Measurements from ENCODE around the gene KLK1.

The KLK1 gene

DNA sequence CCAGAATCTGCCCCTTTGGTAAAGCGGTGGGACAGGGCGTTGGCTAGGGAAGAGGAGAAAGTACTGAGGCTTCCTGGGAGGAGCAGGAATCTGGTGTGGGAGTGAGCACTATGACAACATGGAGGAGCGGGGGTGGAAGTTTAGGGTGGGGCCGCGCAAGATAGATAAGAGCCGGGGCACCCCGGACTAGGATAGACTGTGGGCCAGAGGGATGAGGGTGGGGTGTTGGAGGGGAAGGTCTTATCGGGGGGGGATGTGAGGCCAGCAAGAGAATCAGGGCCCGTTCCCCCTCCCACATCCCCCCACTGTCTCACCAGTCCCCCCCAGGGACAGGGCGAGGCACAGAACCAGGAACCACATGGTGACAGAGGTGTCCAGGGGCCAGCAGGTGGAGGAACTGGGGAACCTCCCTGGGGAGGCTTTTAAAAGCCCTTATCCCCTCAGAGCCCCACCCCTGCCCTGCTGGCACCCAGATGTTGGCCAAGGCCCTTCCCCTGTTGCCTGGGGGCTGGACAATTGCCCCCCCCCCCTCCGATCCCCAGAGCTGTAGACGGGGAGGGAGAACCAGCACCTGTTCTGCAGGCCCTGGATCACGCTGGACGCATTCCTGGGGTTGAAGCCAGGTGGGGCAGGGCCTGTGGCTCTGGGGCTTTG, at the start of gene KLK1:
KLK1 (minus strand) TSS at position 399 of the 654 bp plus-strand sequence; CDS start at position 360, 39 bp downstream.
- DNase-seq (ENCODE audit: low spot score), result no peak

DNA sequence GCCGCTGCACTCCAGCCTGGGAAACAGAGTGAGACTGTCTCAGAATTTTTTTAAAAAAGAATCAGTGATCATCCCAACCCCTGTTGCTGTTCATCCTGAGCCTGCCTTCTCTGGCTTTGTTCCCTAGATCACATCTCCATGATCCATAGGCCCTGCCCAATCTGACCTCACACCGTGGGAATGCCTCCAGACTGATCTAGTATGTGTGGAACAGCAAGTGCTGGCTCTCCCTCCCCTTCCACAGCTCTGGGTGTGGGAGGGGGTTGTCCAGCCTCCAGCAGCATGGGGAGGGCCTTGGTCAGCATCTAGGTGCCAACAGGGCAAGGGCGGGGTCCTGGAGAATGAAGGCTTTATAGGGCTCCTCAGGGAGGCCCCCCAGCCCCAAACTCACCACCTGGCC, 49.5 kb upstream of the KLK1 start, which contains the start of gene KLK2:
KLK2 (plus strand) TSS at position 384 of the 400 bp plus-strand sequence. CDS start 35 bp downstream, outside the sequence.
- no peak for DNase-seq (ENCODE audit: low spot score)

DNA sequence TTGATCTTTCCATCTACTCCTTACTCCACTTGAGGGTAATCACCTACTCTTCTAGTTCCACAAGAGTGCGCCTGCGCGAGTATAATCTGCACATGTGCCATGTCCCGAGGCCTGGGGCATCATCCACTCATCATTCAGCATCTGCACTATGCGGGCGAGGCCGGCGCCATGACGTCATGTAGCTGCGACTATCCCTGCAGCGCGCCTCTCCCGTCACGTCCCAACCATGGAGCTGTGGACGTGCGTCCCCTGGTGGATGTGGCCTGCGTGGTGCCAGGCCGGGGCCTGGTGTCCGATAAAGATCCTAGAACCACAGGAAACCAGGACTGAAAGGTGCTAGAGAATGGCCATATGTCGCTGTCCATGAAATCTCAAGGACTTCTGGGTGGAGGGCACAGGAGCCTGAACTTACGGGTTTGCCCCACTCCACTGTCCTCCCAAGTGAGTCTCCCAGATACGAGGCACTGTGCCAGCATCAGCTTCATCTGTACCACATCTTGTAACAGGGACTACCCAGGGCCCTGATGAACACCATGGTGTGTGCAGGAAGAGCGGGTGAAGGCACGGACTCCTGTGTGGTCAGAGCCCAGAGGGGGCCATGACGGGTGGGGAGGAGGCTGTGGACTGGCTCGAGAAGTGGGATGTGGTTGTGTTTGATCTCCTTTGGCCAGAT, 47.0 kb upstream of the KLK1 start:
- DNase-seq (ENCODE audit: low spot score), result no peak

DNA sequence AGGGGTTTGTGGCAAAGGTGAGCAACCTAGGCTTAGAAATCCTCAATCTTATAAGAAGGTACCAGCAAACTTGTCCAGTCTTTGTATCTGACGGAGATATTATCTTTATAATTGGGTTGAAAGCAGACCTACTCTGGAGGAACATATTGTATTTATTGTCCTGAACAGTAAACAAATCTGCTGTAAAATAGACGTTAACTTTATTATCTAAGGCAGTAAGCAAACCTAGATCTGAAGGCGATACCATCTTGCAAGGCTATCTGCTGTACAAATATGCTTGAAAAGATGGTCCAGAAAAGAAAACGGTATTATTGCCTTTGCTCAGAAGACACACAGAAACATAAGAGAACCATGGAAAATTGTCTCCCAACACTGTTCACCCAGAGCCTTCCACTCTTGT, 45.9 kb upstream of the KLK1 start:
- DNase-seq (ENCODE audit: low spot score), result no peak

DNA sequence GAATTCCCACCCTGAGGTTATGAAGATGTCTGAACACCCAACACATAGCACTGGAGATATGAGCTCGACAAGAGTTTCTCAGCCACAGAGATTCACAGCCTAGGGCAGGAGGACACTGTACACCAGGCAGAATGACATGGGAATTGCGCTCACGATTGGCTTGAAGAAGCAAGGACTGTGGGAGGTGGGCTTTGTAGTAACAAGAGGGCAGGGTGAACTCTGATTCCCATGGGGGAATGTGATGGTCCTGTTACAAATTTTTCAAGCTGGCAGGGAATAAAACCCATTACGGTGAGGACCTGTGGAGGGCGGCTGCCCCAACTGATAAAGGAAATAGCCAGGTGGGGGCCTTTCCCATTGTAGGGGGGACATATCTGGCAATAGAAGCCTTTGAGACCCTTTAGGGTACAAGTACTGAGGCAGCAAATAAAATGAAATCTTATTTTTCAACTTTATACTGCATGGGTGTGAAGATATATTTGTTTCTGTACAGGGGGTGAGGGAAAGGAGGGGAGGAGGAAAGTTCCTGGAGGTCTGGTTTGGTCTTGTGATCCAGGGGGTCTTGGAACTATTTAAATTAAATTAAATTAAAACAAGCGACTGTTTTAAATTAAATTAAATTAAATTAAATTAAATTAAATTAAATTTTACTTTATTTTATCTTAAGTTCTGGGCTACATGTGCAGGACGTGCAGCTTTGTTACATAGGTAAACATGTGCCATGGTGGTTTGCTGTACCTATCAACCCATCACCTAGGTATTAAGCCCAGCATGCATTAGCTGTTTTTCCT, 38.1 kb upstream of the KLK1 start:
- DNase-seq (ENCODE audit: low spot score), result no peak

DNA sequence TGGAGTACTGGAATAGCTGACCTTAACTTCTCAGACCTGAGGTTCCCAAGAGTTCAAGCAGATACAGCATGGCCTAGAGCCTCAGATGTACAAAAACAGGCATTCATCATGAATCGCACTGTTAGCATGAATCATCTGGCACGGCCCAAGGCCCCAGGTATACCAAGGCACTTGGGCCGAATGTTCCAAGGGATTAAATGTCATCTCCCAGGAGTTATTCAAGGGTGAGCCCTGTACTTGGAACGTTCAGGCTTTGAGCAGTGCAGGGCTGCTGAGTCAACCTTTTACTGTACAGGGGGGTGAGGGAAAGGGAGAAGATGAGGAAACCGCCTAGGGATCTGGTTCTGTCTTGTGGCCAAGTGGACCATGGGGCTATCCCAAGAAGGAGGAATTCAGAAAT, 37.4 kb upstream of the KLK1 start:
- DNase-seq (ENCODE audit: low spot score), result no peak

DNA sequence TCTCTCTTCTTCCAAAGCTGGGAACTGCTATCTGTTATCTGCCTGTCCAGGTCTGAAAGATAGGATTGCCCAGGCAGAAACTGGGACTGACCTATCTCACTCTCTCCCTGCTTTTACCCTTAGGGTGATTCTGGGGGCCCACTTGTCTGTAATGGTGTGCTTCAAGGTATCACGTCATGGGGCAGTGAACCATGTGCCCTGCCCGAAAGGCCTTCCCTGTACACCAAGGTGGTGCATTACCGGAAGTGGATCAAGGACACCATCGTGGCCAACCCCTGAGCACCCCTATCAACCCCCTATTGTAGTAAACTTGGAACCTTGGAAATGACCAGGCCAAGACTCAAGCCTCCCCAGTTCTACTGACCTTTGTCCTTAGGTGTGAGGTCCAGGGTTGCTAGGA, 36.3 kb upstream of the KLK1 start:
- no peak for DNase-seq (ENCODE audit: low spot score)

DNA sequence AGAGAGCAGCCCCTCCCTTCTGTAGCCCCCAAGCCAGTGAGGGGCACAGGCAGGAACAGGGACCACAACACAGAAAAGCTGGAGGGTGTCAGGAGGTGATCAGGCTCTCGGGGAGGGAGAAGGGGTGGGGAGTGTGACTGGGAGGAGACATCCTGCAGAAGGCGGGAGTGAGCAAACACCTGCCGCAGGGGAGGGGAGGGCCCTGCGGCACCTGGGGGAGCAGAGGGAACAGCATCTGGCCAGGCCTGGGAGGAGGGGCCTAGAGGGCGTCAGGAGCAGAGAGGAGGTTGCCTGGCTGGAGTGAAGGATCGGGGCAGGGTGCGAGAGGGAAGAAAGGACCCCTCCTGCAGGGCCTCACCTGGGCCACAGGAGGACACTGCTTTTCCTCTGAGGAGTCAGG, 35.3 kb upstream of the KLK1 start:
- DNase-seq (ENCODE audit: low spot score), result no peak

DNA sequence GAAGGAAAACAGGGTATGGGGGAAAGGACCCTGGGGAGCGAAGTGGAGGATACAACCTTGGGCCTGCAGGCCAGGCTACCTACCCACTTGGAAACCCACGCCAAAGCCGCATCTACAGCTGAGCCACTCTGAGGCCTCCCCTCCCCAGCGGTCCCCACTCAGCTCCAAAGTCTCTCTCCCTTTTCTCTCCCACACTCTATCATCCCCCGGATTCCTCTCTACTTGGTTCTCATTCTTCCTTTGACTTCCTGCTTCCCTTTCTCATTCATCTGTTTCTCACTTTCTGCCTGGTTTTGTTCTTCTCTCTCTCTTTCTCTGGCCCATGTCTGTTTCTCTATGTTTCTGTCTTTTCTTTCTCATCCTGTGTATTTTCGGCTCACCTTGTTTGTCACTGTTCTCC, 33.8 kb upstream of the KLK1 start:
- DNase-seq (ENCODE audit: low spot score), result no peak

DNA sequence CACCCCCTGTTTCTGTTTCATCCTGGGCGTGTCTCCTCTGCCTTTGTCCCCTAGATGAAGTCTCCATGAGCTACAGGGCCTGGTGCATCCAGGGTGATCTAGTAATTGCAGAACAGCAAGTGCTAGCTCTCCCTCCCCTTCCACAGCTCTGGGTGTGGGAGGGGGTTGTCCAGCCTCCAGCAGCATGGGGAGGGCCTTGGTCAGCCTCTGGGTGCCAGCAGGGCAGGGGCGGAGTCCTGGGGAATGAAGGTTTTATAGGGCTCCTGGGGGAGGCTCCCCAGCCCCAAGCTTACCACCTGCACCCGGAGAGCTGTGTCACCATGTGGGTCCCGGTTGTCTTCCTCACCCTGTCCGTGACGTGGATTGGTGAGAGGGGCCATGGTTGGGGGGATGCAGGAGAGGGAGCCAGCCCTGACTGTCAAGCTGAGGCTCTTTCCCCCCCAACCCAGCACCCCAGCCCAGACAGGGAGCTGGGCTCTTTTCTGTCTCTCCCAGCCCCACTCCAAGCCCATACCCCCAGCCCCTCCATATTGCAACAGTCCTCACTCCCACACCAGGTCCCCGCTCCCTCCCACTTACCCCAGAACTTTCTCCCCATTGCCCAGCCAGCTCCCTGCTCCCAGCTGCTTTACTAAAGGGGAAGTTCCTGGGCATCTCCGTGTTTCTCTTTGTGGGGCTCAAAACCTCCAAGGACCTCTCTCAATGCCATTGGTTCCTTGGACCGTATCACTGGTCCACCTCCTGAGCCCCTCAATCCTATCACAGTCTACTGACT, 31.2 kb upstream of the KLK1 start, which contains the start of gene KLK3:
KLK3 (plus strand) TSS at position 280 of the 775 bp plus-strand sequence; CDS start at position 321, 41 bp downstream.
- no peak for DNase-seq (ENCODE audit: low spot score)

DNA sequence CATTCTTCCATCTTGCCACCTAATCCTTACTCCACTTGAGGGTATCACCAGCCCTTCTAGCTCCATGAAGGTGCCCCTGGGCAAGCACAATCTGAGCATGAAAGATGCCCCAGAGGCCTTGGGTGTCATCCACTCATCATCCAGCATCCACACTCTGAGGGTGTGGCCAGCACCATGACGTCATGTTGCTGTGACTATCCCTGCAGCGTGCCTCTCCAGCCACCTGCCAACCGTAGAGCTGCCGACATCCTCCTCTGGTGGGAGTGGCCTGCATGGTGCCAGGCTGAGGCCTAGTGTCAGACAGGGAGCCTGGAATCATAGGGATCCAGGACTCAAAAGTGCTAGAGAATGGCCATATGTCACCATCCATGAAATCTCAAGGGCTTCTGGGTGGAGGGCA, 28.0 kb upstream of the KLK1 start:
- no peak for DNase-seq (ENCODE audit: low spot score)

DNA sequence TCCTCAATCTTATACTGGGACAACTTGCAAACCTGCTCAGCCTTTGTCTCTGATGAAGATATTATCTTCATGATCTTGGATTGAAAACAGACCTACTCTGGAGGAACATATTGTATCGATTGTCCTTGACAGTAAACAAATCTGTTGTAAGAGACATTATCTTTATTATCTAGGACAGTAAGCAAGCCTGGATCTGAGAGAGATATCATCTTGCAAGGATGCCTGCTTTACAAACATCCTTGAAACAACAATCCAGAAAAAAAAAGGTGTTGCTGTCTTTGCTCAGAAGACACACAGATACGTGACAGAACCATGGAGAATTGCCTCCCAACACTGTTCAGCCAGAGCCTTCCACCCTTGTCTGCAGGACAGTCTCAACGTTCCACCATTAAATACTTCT, 27.2 kb upstream of the KLK1 start:
- DNase-seq (ENCODE audit: low spot score), result no peak

DNA sequence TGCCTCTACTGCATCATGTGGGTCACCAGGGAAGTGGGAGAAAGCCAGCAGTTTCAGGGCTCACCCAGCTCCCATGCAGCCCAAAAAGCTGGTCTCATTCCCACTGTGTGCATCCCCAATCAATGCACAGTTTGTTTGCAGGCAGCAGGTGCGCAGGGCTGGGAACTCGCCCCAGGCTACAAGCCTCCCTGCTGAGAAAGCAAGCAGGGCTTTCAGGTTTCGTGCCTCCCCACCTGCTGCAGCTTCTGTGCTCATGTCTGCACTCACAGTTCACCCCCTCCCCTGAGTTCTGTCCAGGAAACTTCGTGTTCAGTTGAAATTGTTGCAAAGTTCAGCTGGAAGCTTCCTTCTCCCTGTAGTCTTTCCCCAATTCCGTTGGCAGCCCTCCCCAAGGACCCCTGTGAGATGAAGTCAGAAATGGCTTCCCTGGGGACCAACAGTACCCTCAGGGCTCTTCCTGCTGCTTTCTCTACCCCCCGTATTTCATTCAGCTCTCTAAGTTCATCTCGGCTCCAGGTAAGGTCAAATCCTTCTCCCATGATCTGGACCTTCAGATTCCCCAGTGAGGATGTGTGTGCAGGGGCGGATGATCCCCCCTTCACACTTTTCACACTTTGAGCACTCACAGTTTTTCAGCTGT, 20.8 kb upstream of the KLK1 start:
- DNase-seq (ENCODE audit: low spot score), result no peak

DNA sequence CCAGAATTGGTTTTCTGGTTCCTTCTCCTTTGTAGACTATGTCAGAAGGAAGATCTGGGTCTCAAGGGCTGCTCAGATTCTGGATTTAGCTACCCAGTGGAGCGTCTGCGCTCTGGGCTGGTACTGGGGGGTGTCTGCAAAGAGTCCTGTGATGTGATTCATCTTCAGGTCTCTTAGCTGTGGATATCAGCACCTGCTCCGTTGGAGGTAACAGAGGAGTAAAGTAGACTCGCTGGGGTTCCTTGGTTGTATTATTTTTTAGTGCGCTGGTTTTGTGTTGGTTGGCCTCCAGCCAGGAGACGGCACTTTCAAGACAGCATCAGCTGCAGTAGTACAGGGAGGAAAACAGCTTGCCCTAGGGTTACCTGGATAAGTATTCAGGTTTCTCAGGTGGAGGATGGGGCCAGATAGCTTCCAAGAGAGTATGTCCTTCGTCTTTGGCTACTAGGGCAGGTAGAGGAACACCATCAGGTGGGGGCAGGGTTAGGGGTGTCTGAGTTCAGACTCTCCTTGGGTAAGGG, 20.2 kb upstream of the KLK1 start:
- no peak for DNase-seq (ENCODE audit: low spot score)

DNA sequence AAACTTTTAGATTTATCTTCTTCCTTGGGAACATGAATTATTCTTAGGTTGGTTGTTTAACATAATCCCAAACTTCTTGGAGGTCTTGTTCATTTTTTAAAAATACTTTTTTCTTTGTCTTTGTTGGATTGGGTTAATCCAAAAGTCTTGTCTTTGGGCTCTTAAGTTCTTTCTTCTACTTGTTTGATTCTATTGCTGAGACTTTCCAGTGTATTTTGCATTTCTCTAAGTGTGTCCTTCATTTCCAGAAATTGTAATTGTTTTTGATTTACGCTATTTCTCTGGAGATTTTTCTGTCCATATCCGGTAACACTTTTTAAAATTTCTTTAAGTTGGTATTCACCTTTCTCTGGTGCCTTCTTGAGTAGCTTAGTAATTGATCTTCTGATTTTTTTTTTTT, 19.6 kb upstream of the KLK1 start:
- DNase-seq (ENCODE audit: low spot score), result no peak

DNA sequence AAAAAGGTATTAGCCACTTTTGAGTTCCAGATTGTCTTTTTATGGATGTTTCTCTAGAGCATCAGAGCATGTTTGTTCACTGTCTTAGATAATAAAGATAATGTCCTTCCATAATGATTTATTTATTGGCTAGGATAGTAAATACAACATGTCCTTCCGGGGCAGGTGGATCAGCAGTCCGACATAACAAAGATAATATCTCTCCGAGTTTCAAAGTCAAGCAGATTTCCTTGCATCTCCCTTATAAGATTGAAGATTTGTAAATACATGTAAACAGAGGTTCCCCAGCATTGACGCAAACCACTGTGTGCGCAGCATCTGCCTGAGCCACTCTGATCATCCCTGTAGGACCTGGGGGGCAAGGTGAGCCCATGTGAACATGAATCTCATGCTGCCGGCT, 18.5 kb upstream of the KLK1 start:
- no peak for DNase-seq (ENCODE audit: low spot score)

DNA sequence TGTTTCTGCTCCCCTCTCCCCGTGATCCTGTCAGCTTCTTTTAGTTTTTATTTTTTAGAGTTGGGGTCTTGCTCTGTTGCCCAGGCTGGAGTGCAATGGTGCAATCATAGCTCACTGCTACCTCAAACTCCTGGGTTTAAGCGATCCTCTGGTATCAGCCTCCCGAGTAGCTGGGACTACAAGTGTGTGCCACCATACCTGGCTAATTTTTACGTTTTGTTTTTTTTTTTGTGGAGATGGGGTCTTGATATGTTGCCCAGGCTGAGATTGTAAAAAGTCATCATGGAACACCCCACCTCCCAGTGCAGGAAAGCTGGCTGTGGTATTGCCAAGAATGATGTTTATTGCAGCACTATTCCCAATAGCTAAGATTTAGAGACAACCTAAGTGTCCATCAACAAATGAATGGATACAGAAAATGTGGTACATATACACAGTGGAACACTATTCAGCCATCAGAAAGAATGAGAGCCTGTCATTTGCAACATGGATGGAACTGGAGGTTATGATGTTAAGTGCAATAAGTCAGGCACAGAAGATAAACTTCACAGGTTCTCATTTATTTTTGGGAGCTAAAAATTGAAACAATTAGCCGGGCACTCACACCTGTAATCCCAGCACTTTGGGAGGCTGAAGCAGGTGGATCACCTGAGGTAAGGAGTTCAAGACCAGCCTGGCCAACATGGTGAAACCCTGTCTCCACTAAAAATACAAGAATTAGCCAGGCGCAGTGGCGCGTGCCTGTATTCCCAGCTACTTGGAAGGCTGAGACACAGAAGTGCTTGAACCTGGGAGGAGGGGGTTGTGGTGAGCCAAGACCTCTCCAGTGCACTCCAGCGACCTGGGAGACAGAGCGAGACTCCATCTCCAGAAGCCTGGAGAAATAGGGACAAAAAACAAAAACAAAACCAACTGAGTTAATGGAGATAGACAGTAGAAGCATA, 16.4 kb upstream of the KLK1 start:
- no peak for DNase-seq (ENCODE audit: low spot score)

DNA sequence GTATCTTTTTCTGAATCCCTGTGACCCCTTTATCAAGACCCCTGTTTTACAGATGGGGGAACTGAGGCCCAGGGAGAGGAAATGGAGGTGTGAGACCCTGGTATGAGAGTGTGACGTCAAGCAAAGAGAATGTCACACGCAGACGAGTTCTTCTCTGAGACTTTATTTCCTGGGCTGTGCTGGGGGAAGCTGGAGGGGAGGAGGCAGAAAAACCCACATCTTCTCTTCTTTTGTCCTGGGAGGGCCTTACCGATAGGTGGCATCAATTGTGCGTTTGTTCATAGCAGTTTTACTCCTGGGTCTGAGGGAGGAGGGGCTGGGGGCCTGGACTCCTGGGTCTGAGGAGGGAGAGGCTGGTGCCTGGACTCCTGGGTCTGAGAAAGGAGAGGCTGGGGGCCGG, 14.7 kb upstream of the KLK1 start:
- DNase-seq (ENCODE audit: low spot score), result no peak

DNA sequence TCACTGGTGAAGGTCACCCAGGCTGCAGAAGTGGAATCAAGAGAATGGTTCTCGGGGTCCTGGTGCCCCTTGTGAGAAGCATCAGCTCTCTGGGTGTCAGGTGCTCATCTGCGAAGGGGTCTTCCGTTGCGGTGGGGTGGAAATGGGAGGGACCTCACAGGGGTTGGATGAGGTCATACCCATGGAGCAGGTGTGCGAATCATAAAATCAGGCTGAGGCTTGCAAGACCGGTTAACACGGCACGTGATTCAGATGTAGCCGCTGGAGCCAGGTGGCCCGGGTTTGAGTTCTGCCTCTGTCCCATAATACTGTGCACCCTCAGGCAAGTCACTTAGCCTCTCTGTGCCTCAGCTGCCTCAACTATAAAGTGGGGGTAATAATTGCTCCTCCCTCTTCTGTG, 13.7 kb upstream of the KLK1 start:
- no peak for DNase-seq (ENCODE audit: low spot score)

DNA sequence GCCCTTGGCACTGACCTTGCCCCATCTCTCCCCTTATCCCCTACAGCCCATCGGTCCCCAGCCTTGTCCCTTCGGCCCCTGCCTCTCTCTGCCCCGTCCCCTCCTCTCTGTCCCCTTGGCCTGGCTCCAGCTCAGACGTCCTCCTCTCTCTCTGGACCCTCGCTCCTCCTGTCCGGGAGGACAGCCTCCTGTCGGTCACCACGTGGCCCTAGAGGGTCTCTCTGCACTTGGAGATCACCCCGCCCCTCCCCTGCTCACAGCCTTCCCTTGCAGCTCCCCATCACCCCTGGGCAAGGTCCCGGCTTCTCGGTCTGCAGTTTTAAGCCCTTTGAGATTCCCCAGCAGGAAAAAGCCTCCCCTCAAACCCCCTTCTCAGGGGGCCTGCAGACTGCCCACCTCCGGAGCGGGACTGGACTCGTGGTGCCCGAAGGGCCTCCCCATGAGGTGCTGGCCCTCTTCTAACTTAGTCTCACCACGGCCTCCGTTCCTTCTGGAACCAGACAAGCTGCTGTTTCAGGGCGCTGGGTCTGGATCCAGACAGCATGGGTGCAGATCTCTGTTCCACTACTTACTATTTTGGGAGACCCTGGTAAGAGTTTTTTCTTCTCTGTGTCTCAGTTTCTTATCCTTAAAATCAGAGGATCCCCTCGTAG, 13.1 kb upstream of the KLK1 start:
- no peak for DNase-seq (ENCODE audit: low spot score)
